ENCODE data around the gene KCNIP1. TPM values are rescaled to one million over a fixed set of nuclear protein-coding genes. Genes with fewer than 3 reads are reported as not detected.

Gene KCNIP1
- total and polyA plus RNA-seq, 2 of the 13 experiments (the other 11 are each of a cell fraction or from before 2014, with no cell fraction given) = not detected

GRCh38 chr5:170628691-170629565 is 125.1 kb downstream of the KCNIP1 start:
- Histone ChIP-seq H3K4me1 (ENCODE audit: insufficient read depth, low read length) (peaks cover 7% of the 10 kb centered on the region; the same call in 1 of the 2 replicates), H3K27me3 (ENCODE audit: control insufficient read depth in 1 of 2, insufficient read depth in 2 of 2, low read length in 2 of 2) (peaks cover 2 to 4% of the 10 kb centered on the region in 2 experiments; a peak in 2 of 5 replicates), H3K9ac (ENCODE audit: insufficient read depth, low read depth, low read length) (no peak overlapping the region), H2AFZ (ENCODE audit: low read length) (no peak overlapping the region), H3K9me3 (ENCODE audit: low read length) (no peaks in the 10 kb centered on the region), H3K79me2 (ENCODE audit: insufficient read depth, low read length) (no peaks in the 10 kb centered on the region), H4K20me1 (ENCODE audit: insufficient read depth, low read length) (no peaks in the 10 kb centered on the region), H3K36me3 (replicated peaks in 1 of 2; ENCODE audit: control insufficient read depth in 1 of 2, insufficient read depth in 2 of 2, low read length in 2 of 2) (no peaks in the 10 kb centered on the region), H3K4me2 (ENCODE audit: low read depth, low read length) (no peak overlapping the region), H3K4me3 (replicated peaks in 1 of 3; ENCODE audit: insufficient read depth in 1 of 3, low read depth in 2 of 3, low read length in 3 of 3) (no peak overlapping the region), H3K27ac (ENCODE audit: extremely low read length, insufficient read depth, low read length) (no peak overlapping the region)
- FAIRE-seq (no peak), ATAC-seq (no peak), DNase-seq (ENCODE audit: low spot score) (no peak)
- ChIA-PET CTCF (ENCODE audit: low intra/inter-chr PET ratio, low total read pairs) (no interaction called here), POLR2A (no interaction called here)
- BruUV-seq (replicated peaks) = no TSS peak
- WGBS (ENCODE audit: low lambda C conversion rate) = 31% methylated on average over 11 of the region's 19 CpGs
- in situ Hi-C loops (cut with HindIII; ENCODE audit: extremely low pct_ligation_motif_present, low pct_unique_long_range_greater_than_20kb) = no loop called here
- intact Hi-C loops (cut with micrococcal nuclease; ENCODE audit: unreplicated experiment) = loop anchor here (1.0 kb wide), 1 partner anchor 13 kb away; no protein-coding TSS in a partner anchor
- no peak for TF ChIP-seq ZC3H13 (CRISPR knock-in tag; IDR thresholded peaks at IDR 0.05)
- no peak for TF ChIP-seq NFATC3 (CRISPR knock-in tag; IDR thresholded peaks at IDR 0.05)
- TF ChIP-seq ATAD3A (CRISPR knock-in tag; IDR thresholded peaks at IDR 0.05) = no peak
- no peak for TF ChIP-seq EP300 (IDR thresholded peaks at IDR 0.05; ENCODE audit: low read depth in 2 of 2, low read length in 2 of 2)
- no peak for TF ChIP-seq EP300 (CRISPR knock-in tag; IDR thresholded peaks at IDR 0.05; ENCODE audit: borderline replicate concordance)
- no peak for TF ChIP-seq NCOA1 (CRISPR knock-in tag; IDR thresholded peaks at IDR 0.05)
- no peak for TF ChIP-seq STAG1 (CRISPR knock-in tag; IDR thresholded peaks at IDR 0.05)
- no peak for TF ChIP-seq KIAA2018 (CRISPR knock-in tag; IDR thresholded peaks at IDR 0.05; ENCODE audit: borderline replicate concordance)
- no peak for TF ChIP-seq SRY (CRISPR knock-in tag; IDR thresholded peaks at IDR 0.05)
- no peak for TF ChIP-seq NFKB2 (CRISPR knock-in tag; IDR thresholded peaks at IDR 0.05; ENCODE audit: borderline replicate concordance)
- TF ChIP-seq ZNF331 (CRISPR knock-in tag; IDR thresholded peaks at IDR 0.05) = no peak
- no peak for TF ChIP-seq KLF9 (CRISPR knock-in tag; IDR thresholded peaks at IDR 0.05; ENCODE audit: low read depth)
- no peak for TF ChIP-seq HDAC1 (CRISPR knock-in tag; IDR thresholded peaks at IDR 0.05)
- TF ChIP-seq PAF1 (CRISPR knock-in tag; IDR thresholded peaks at IDR 0.05) = no peak
- no peak for TF ChIP-seq ZSCAN21 (CRISPR knock-in tag; IDR thresholded peaks at IDR 0.05; ENCODE audit: borderline replicate concordance)
- no peak for TF ChIP-seq ZNF576 (CRISPR knock-in tag; IDR thresholded peaks at IDR 0.05)
- TF ChIP-seq HOXA3 (CRISPR knock-in tag; IDR thresholded peaks at IDR 0.05) = no peak
- no peak for TF ChIP-seq REPIN1 (CRISPR knock-in tag; IDR thresholded peaks at IDR 0.05; ENCODE audit: borderline replicate concordance, low read depth)

All from HepG2 (cell line).